ENCODE results near the gene SMIM38. TPM values are rescaled to one million over a fixed set of nuclear protein-coding genes. Genes with fewer than 3 reads are reported as not detected.
"Not testable (repeated sequence)": the region's sequence is repeated elsewhere in the genome, so short reads cannot be mapped to it uniquely, and the experiment has no call there.

Gene SMIM38
- total and polyA plus RNA-seq, 9 donors, result 0.11 to 0.98 (median 0.27) TPM

DNA sequence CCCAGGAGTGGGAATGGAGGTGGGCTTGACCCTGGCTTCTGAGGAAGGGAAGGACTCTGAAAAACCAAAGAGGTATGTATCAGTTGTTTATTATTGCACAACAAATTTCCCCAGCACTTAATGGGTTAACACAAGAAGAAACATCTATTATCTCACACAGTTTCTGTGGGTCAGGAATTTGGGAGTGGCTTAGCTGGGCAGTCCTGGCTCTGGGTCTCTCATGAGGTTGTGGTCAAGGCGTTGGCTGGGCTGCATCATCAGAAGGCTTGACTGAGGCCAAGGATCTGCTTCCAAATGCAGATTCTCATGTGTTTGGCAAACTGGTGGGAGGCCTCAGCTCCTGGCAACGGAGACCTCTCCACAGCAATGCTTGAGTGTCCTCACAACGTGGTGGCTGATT lies 17.5 kb upstream of the SMIM38 start:
- no peak overlapping the region for H3K4me3 ChIP-seq (ENCODE audit: low read length)
- WGBS (ENCODE audit: insufficient coverage), result 13% methylated on average over 1 of the region's 3 CpGs
- H3K9me3 ChIP-seq (replicated peaks; ENCODE audit: control insufficient read depth, low read depth, low read length), result peaks cover 4% of the 10 kb centered on the region
- H3K27me3 ChIP-seq (ENCODE audit: control insufficient read depth, insufficient read depth, low read length), result no peaks in the 10 kb centered on the region
- DNase-seq, result no peak
- no peaks in the 10 kb centered on the region for H3K36me3 ChIP-seq (ENCODE audit: control insufficient read depth, insufficient read depth, low read length)
- no peaks in the 10 kb centered on the region for H3K4me1 ChIP-seq (ENCODE audit: control insufficient read depth, insufficient read depth, low read length)
- no peak overlapping the region for H3K27ac ChIP-seq (ENCODE audit: low read length)

DNA sequence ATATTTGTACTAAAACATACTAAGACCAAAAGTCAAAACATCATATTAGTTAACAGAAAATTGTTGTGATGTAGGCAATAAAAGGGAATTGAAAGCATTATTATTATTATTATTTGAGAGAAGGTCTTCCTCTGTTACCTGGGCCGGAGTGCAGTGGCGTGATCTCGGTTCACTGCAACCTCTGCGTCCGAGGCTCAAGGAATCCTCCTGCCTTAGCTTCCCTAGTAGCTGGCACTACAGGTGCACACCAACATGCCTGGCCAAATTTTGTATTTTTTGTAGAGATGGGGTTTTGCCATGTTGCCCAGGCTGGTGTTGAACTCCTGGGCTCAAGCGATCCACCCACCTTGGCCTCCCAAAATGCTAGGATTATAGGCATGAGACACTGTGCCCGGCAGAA lies 15.6 kb upstream of the SMIM38 start:
- not testable (repeated sequence) for H3K36me3 ChIP-seq (ENCODE audit: control insufficient read depth, insufficient read depth, low read length); H3K9me3 ChIP-seq (replicated peaks; ENCODE audit: control insufficient read depth, low read depth, low read length); H3K27ac ChIP-seq (ENCODE audit: low read length); H3K4me3 ChIP-seq (ENCODE audit: low read length); DNase-seq; H3K27me3 ChIP-seq (ENCODE audit: control insufficient read depth, insufficient read depth, low read length); H3K4me1 ChIP-seq (ENCODE audit: control insufficient read depth, insufficient read depth, low read length)
- 100% methylated on average over 1 of the region's 7 CpGs for WGBS (ENCODE audit: insufficient coverage)

DNA sequence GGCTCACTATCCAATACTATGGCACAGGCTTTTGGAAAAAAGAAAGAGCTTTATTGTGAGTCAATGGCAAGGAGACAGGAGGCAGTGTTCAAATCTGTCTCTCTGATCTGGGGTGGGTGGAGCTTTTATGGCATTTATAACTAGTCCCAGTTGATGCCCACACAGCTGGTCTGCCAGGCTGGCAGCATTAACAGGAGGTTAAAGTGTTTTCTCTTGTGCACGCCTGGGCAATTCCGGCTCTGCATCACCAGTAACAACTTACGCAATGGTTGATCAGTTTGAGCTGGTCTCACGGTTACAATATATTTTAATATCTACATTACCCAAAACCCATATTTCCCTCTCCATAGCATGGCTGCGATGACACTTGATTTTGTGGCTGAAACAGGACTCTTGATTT lies 15.1 kb upstream of the SMIM38 start:
- Histone ChIP-seq H3K27me3 (ENCODE audit: control insufficient read depth, insufficient read depth, low read length) (no peaks in the 10 kb centered on the region), H3K27ac (ENCODE audit: low read length) (no peak overlapping the region), H3K36me3 (ENCODE audit: control insufficient read depth, insufficient read depth, low read length) (no peaks in the 10 kb centered on the region), H3K9me3 (replicated peaks; ENCODE audit: control insufficient read depth, low read depth, low read length) (peaks cover 3% of the 10 kb centered on the region), H3K4me3 (ENCODE audit: low read length) (no peak overlapping the region), H3K4me1 (ENCODE audit: control insufficient read depth, insufficient read depth, low read length) (no peaks in the 10 kb centered on the region)
- 88% methylated on average over 5 of the region's 5 CpGs for WGBS (ENCODE audit: insufficient coverage)
- DNase-seq, result no peak

DNA sequence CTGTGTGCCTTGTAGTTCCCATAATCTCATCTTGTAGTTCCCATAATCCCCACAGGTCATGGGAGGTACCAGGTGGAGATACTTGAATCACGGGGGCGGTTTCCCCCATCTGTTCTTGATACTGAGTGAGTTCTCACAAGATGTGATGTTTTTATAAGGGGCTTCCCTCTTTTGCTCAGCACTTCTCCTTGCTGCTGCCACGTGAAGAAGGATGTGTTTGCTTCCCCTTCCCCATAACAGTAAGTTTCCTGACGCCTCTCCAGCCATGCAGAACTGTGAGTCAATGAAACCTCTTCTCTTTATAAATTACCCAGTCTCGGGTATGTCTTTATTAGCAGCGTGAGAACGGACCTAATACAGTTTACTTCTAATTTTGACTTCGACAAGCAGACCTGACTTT lies 14.0 kb upstream of the SMIM38 start:
- DNase-seq, result no peak
- H3K36me3 ChIP-seq (ENCODE audit: control insufficient read depth, insufficient read depth, low read length), result no peaks in the 10 kb centered on the region
- no peak overlapping the region for H3K4me3 ChIP-seq (ENCODE audit: low read length)
- peaks cover 12% of the 10 kb centered on the region for H3K9me3 ChIP-seq (replicated peaks; ENCODE audit: control insufficient read depth, low read depth, low read length)
- no peaks in the 10 kb centered on the region for H3K4me1 ChIP-seq (ENCODE audit: control insufficient read depth, insufficient read depth, low read length)
- WGBS (ENCODE audit: insufficient coverage), result 57% methylated on average over 1 of the region's 8 CpGs
- H3K27ac ChIP-seq (ENCODE audit: low read length), result no peak overlapping the region
- H3K27me3 ChIP-seq (ENCODE audit: control insufficient read depth, insufficient read depth, low read length), result no peaks in the 10 kb centered on the region

DNA sequence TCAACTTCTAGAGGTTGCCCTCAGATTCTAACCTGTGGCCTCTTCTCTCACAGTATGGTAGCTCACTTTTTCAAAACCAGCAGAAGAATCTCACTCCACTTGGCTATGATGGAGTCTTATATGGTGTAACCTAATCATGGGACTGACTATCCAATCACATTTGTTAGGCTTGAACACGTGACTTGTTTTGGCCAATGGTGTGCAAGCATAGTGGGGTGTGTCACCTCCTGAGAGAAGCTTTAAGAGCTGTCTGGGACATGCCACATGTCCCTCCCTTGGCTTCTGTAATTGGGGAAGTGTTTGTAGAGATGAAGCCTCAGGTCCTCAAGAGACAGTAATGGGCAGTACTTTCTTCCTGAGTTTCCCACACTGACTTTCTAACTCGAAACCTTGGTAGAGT lies 12.8 kb upstream of the SMIM38 start:
- WGBS (ENCODE audit: insufficient coverage), result 100% methylated on average over 1 of the region's 2 CpGs
- H3K27me3 ChIP-seq (ENCODE audit: control insufficient read depth, insufficient read depth, low read length), result no peaks in the 10 kb centered on the region
- no peaks in the 10 kb centered on the region for H3K36me3 ChIP-seq (ENCODE audit: control insufficient read depth, insufficient read depth, low read length)
- H3K27ac ChIP-seq (ENCODE audit: low read length), result no peak overlapping the region
- H3K9me3 ChIP-seq (replicated peaks; ENCODE audit: control insufficient read depth, low read depth, low read length), result peaks cover 20% of the 10 kb centered on the region
- no peak for DNase-seq
- no peak overlapping the region for H3K4me3 ChIP-seq (ENCODE audit: low read length)
- H3K4me1 ChIP-seq (ENCODE audit: control insufficient read depth, insufficient read depth, low read length), result no peaks in the 10 kb centered on the region

DNA sequence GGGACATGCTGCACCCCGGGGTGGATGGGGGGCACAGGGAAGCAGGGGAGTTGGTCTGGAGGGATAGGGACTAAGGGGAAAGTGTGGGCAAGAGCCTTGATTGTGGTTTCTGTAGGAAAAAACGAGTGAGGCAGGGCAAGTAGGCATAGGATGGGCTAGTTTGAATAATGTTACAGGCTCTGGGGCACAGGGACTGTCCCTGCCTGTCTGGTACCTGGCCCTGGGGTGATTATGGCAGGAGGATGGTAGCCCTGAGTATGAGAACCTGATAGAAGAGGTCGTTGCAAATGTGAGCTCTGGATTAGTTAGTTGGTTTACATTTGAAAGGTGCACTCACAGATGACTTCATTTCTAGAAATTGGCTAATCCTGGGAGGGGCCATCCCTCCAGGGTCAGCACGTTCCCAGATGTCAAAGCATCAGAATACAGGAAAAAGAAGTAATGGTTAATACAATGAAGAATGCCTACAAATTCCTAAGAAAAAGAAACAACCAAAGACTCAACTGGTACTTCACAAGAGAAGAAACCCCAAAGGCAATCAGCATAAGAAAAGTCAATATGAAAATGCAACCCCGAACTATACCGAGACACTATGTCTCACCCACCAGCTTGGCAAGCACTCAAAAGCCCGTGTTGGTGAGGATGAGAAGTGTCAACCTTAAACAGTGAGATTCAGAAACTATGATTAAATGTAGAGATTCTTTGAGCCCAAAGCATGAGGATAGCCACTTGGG lies 11.3 kb upstream of the SMIM38 start:
- 70% methylated on average over 4 of the region's 7 CpGs for WGBS (ENCODE audit: insufficient coverage)
- no peak for DNase-seq
- Histone ChIP-seq H3K36me3 (ENCODE audit: control insufficient read depth, insufficient read depth, low read length) (no peaks in the 10 kb centered on the region), H3K27me3 (ENCODE audit: control insufficient read depth, insufficient read depth, low read length) (no peaks in the 10 kb centered on the region), H3K9me3 (replicated peaks; ENCODE audit: control insufficient read depth, low read depth, low read length) (peaks cover 20% of the 10 kb centered on the region), H3K27ac (ENCODE audit: low read length) (no peak overlapping the region), H3K4me1 (ENCODE audit: control insufficient read depth, insufficient read depth, low read length) (no peaks in the 10 kb centered on the region), H3K4me3 (ENCODE audit: low read length) (no peak overlapping the region)

DNA sequence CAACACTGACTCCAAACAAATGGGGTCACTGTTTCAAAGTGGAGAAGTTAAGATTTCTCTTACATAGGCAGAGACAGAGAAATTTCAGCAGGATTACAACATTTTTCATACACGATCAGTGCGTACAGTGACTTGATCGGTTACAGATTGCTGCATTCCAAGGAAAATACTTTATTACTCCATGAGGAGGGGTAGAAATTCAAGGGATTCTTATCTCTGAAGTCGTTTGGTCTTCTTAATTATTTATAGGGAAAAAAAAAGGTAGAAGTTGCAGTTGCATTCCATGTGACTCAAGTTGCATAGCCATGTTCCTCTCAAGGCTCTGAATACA lies 10.7 kb upstream of the SMIM38 start:
- WGBS (ENCODE audit: insufficient coverage), result no CpG with 5 or more reads among the region's 4 CpGs
- Histone ChIP-seq H3K27ac (ENCODE audit: low read length) (no peak overlapping the region), H3K4me1 (ENCODE audit: control insufficient read depth, insufficient read depth, low read length) (no peaks in the 10 kb centered on the region), H3K27me3 (ENCODE audit: control insufficient read depth, insufficient read depth, low read length) (no peaks in the 10 kb centered on the region), H3K36me3 (ENCODE audit: control insufficient read depth, insufficient read depth, low read length) (no peaks in the 10 kb centered on the region), H3K9me3 (replicated peaks; ENCODE audit: control insufficient read depth, low read depth, low read length) (peaks cover 20% of the 10 kb centered on the region), H3K4me3 (ENCODE audit: low read length) (no peak overlapping the region)
- DNase-seq, result no peak

DNA sequence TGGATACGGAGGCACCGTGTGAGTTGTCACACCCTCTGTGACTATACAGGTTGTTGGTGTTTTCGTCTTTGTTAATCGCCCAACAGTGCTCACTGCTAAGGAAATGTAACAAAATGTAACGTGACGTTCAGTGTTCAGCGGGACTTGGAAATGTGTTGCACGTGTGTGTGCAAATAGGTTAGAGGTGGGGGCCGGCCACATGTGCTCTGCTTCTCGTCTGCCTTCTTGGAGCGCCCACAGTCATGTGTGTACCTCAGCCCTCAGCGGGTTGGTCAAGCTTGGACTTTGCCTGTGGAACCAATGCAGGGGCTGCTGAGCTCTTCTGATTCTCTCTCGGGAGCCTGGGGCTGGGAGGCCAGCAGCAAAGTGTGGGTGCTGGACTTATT lies 7.4 kb upstream of the SMIM38 start:
- Histone ChIP-seq H3K9me3 (replicated peaks; ENCODE audit: control insufficient read depth, low read depth, low read length) (peaks cover 20% of the 10 kb centered on the region), H3K27me3 (ENCODE audit: control insufficient read depth, insufficient read depth, low read length) (peaks cover 5% of the 10 kb centered on the region), H3K27ac (ENCODE audit: low read length) (no peak overlapping the region), H3K36me3 (ENCODE audit: control insufficient read depth, insufficient read depth, low read length) (no peaks in the 10 kb centered on the region), H3K4me1 (ENCODE audit: control insufficient read depth, insufficient read depth, low read length) (peaks cover 5% of the 10 kb centered on the region), H3K4me3 (ENCODE audit: low read length) (no peak overlapping the region)
- DNase-seq, result no peak
- WGBS (ENCODE audit: insufficient coverage), result 86% methylated on average over 11 of the region's 13 CpGs

DNA sequence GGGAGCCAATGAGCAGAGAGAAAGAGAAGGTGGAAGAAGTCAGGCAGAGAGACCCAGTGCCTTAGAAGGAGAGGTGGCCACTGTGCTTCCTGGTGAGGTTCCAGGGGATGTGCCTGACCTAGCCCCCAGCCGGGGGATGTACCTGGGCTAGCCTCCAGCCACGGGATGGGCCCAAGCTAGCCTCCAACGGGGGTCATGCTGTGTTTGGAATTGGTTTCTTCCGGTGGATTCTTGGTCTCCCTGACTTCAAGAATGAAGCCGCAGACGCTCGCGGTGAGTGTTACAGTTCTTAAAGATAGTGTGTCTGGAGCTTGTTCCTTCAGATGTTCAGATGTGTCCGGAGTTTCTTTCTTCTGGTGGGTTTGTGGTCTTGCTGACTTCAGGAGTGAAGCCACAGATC lies 6.9 kb upstream of the SMIM38 start:
- Histone ChIP-seq H3K36me3 (ENCODE audit: control insufficient read depth, insufficient read depth, low read length) (no peaks in the 10 kb centered on the region), H3K27me3 (ENCODE audit: control insufficient read depth, insufficient read depth, low read length) (peaks cover 5% of the 10 kb centered on the region), H3K27ac (ENCODE audit: low read length) (no peak overlapping the region), H3K4me1 (ENCODE audit: control insufficient read depth, insufficient read depth, low read length) (peaks cover 9% of the 10 kb centered on the region), H3K4me3 (ENCODE audit: low read length) (no peak overlapping the region), H3K9me3 (replicated peaks; ENCODE audit: control insufficient read depth, low read depth, low read length) (peaks cover 20% of the 10 kb centered on the region)
- DNase-seq, result no peak
- 85% methylated on average over 4 of the region's 9 CpGs for WGBS (ENCODE audit: insufficient coverage)

DNA sequence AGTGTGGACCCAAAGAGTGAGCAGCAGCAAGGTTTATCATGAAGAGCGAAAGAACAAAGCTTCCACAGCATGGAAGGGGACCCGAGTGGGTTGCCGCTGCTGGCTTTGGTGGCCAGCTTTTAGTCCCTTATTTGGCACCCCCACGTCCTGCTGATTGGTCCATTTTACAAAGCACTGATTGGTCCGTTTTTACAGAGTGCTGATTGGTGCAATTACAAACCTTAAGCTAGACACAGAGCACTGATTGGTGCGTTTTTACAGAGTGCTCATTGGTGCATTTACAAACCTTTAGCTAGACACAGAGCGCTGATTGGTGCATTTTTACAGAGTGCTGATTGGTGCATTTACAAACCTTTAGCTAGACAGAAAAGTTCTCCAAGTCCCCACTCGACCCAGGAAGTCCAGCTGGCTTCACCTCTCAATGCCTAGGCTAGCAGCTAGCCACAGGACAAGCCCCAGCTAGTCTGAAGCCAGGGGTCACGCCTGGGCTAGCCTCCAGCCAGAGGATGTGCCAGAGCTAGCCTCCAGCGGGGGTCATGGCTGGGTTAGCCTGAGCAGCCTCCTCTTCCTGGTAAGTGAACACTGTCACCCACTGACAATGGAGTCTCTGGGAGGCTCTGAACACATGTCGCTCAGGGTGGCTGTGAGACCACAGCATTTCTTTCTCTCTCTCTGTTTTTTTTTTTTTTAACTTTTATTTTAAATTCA lies 6.2 kb upstream of the SMIM38 start:
- Histone ChIP-seq H3K9me3 (replicated peaks; ENCODE audit: control insufficient read depth, low read depth, low read length) (peaks cover 20% of the 10 kb centered on the region), H3K4me1 (ENCODE audit: control insufficient read depth, insufficient read depth, low read length) (peaks cover 15% of the 10 kb centered on the region)
- DNase-seq; H3K4me3 ChIP-seq (ENCODE audit: low read length); H3K27ac ChIP-seq (ENCODE audit: low read length); H3K36me3 ChIP-seq (ENCODE audit: control insufficient read depth, insufficient read depth, low read length); H3K27me3 ChIP-seq (ENCODE audit: control insufficient read depth, insufficient read depth, low read length): not testable (repeated sequence)
- 84% methylated on average over 7 of the region's 11 CpGs for WGBS (ENCODE audit: insufficient coverage)
